ENCODE measurements around the gene CHRNA4.

The CHRNA4 gene

DNA sequence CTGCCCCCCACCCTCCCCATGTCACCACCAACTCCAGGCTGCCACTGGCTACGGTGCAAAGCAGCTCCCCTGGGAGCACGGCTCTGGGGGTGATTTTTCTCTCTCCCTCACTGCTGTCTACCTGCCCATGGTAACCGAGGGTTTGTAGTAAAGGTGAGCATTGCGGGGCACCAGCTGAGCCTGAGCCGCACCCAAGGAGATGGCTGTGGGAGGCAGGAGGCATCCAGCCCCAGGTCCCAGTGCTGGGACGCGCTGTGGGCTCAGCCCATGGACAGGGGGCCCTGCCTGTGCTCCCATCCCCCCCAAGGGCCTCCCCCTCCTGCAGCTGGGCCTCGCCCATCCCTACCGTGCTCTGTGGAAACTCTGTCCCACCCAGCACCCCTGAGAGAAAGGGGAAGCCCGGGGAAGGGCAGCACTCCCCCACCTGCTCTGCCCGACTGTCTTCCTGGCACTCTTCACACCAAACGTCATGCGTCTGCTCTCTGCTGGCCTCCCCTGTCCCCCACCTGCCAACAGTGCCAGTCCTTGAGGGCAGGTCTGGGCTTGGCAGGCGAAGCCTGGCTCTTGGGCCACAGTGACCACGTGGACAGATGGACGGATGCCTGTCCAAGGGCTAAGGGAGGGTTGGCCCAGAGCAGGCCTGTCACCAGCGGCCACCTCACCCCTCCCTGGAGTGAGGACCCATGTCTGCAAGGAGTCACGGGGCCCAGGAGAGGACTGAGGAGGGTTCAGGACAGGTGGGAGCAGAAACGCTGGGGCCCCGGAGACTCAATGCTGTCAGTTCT lies 3.8 kb upstream of the CHRNA4 start:
- no peak for DNase-seq

DNA sequence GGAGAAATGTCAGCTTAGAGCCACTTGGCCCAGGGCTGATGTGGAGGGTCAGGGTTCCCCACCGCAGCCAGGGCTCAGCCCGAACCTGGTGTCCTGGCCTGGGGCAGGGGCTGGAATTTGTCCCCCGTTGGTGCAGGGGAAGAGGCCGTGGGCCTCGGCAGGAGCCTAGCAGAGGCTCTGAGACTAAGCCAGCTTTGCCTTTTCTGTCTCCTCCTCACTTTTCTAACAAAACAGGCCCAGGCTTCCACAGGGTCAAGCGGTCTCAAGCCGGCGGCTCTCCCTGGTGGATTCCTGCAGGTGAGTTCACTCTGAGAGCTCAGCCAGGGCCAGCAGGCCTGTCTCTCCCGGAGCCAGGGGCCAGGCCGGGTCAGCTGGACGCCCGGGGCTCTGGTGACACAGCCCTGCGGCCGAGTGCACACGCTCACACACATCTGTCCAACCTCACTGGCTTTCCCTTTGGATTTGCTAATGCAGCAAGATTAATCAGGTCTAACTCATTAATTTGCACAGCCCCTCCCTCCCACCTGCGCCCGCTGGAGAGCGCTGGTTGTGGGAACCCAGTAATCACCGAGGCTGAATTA lies 2.9 kb upstream of the CHRNA4 start:
- DNase-seq, result no peak

- DNase-seq, result no peak
These were observed 2.1 kb upstream of the CHRNA4 start for GRCh38 chr20:63363013-63363957.

GRCh38 chr20:63362436-63363009 lies 1.4 kb upstream of the CHRNA4 start:
- DNase-seq, result no peak

- DNase-seq, result no peak
These were observed 628 bp upstream of the CHRNA4 start for GRCh38 chr20:63361519-63362435.

DNA sequence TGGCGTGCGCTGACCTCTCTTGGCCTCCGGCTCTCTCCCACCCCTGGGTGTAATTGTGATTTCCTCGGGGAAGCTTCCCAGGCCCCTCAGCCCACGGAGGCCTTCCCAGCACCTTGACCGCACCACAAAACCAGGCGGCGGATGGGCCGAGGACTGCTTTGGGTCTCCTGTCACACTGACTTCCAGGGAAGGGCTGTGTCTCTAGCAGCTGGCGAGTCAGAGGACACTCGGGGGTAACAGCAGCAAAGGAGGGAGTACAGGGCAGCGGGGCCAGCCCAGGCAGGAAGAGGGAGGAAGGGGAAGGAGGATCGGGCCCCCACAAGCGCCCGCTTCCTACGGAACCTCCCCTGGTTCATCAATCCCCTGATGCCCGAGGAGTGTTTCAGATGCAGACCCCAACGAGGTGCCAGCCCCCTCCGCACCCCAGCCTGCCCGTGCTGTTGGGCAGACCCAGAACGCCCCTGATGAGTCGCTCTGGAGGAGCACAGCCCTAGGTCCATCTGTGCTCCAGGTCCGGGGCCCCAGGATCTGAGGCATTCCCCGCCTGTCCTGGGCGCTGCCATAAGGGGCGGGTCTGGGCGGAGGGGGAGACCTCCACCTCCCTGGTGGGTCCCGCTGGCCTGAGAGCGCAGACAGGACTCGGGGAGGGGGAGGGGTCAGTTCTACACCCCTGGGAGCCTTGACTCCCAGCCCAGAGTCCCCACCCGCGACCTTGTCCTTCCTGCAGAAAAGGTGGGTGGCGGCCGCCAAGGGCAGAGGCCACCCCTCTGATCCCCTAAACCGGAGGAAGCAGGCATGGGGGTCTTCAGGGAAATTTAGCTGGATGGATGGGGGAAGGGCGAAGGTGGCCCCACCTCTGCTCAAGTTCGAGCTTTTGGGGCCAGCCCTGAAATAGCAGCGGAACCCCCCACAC lies 956 bp downstream of the CHRNA4 start:
- DNase-seq, result no peak

GRCh38 chr20:63359164-63359934 lies 1.8 kb downstream of the CHRNA4 start:
- no peak for DNase-seq

- DNase-seq, result peak in 13 of 56 donors; percentile 6 to 64 (median 34)
These were observed 2.9 kb downstream of the CHRNA4 start for GRCh38 chr20:63357921-63358905.

DNA sequence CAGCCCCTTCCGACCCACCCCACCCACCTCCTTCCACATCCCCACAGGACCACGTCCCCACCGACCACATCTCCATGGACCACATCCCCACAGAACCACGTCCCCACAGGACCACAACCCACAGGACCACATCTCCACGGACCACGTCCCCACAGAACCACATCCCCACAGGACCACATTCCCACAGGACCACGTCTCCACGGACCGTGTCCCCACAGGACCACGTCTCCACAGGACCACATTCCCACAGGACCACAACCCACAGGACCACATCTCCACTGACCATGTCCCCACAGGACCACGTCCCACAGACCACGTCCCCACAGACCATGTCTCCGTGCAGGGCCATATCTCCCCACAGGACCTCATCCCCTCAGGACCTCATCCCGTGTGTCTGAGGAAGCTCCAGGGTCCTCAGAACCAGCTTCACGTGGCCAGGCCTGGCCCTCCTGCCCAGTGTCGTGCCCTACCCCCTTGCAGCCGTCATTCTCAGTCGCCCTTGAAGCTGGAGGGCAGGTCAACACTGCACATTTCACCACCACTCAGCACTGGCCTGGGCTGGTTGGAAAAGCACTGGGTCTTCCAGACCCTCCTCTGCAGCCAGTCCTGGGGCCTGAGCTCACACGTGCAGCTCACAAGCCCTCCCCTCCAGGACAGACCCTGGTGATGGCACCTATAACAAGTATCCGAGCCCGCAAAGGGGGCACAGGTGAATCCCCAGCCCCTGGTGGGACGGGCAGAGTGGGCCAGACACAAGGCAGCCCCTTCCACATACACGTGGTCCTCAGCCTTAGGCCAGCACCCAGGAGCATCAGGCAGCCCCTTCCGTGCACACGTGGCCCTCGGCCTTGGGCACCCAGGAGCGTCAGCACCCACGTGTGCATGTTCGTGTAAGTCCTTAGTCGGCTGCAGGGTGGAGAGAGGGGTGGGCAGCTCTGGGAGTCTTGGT lies 3.9 kb downstream of the CHRNA4 start:
- DNase-seq, result no peak

- DNase-seq, result no peak
These were observed 4.6 kb downstream of the CHRNA4 start for GRCh38 chr20:63356511-63356910.

GRCh38 chr20:63355781-63356295 lies 5.3 kb downstream of the CHRNA4 start:
- DNase-seq, result no peak

- DNase-seq, result no peak
These were observed 6.4 kb downstream of the CHRNA4 start for GRCh38 chr20:63354636-63355350.

DNA sequence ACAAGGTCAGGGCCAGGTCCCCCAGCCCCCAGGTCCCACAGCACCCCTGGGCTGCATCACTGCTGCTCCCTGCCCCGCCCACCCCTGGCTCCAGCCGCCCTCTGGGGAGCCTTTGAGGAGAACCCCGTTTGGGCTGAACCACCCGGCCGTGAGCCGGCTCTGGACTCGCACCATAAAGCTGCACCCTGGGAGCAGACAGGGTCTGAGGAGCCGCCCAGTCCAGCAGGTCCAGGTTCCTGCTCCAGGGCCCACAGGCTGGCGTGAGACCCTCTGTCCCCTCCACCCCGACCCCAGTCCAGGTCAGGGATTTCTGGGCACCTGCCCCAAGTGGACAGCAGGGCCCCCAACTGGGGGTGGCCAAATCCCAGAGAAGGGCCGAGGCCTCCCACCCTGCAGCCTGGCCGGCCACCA lies 8.3 kb downstream of the CHRNA4 start:
- no peak for DNase-seq

DNA sequence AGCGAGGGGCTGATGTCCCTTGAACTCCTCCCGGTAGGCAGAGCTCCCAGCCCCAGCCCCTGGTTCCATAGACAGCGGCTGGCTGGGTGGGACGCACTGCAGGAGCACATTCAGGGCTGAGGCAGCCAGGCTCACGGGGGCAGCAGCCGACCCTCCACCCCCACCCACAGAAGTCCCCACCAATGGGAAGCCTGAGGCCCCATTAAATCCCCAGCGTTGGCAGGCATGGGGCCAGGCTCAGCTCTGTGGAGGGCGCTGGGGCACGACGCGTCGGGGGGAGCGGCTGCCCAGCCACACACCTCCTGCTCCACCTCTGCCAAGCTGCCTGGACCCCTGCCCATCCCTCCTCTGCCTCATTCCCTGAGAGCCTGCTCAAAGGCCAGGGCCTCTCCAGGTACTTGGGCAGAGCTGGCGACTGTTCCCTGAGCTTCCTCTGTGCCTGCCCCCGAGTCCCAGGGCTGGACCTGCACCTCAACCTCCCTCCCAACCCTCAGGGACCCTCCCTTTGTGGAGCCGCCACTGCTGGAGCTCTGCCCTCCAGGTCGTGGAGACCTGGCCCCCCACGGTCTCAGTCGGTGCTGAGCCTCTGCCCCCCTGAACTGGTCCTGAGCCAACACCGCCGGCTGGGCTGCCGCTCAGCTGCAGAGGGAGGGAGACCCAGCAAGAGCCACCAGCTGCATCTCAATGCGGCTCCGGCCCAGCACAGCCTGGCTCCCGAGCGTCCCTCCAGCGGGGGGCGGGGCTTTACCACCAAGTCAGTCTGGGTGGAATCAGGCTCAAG lies 9.1 kb downstream of the CHRNA4 start:
- peak in 44 of 56 donors; percentile 16 to 83 (median 43) for DNase-seq

Measured in nucleus accumbens (tissue), 56 donors.